Tibial nerve (tissue), 4 donors: ENCODE measurements around the gene SEMA6B.

Experiments used
- CTCF ChIP-seq, 5 experiments: fragments of 200-600 bp in 3 of 5; fragments of 450-650 bp in 2 of 5; sonication (generic) in 3 of 5; IDR thresholded peaks; one replicate each; pipeline ENCODE4 v1.5.1; 2016 to 2019; ENCODE audit warnings: antibody characterized with exemption in 5 of 5, mild to moderate bottlenecking in 3 of 5, moderate library complexity in 2 of 5
- EP300 ChIP-seq, 2 donors: sonication (generic); formaldehyde crosslinking; IDR thresholded peaks; one replicate each; pipeline ENCODE4 v1.6.1; 2017; ENCODE audit warnings: antibody characterized with exemption in 2 of 2, mild to moderate bottlenecking in 1 of 2
- POLR2A ChIP-seq, 2 donors: fragments of 450-650 bp; IDR thresholded peaks; one replicate each; pipeline ENCODE4 v1.6.1; 2017; ENCODE audit warnings: antibody characterized with exemption in 2 of 2, mild to moderate bottlenecking in 2 of 2, moderate library complexity in 2 of 2

- TF ChIP-seq POLR2A (IDR thresholded peaks at IDR 0.05) (no peak), CTCF (IDR thresholded peaks at IDR 0.05) (no peak), EP300 (IDR thresholded peaks at IDR 0.05) (no peak)
Observed at GRCh38 chr19:4583961-4584669, 24.6 kb upstream of the SEMA6B start.
